ENCODE measurements around the gene ETF1. TPM values are rescaled to one million over a fixed set of nuclear protein-coding genes. Genes with fewer than 3 reads are reported as not detected.
A peak's percentile ranks its signal among the peaks of the same experiment; 100 is the strongest.

ETF1 gene
- total and polyA plus RNA-seq, 9 of the 15 experiments (the other 6 are each of a cell fraction or from before 2014, with no cell fraction given) = 53.7 to 209 (median 164) TPM

GRCh38 chr5:138542956-138543729, at the start of gene ETF1 (continued):
- TF ChIP-seq, protein P1, sequence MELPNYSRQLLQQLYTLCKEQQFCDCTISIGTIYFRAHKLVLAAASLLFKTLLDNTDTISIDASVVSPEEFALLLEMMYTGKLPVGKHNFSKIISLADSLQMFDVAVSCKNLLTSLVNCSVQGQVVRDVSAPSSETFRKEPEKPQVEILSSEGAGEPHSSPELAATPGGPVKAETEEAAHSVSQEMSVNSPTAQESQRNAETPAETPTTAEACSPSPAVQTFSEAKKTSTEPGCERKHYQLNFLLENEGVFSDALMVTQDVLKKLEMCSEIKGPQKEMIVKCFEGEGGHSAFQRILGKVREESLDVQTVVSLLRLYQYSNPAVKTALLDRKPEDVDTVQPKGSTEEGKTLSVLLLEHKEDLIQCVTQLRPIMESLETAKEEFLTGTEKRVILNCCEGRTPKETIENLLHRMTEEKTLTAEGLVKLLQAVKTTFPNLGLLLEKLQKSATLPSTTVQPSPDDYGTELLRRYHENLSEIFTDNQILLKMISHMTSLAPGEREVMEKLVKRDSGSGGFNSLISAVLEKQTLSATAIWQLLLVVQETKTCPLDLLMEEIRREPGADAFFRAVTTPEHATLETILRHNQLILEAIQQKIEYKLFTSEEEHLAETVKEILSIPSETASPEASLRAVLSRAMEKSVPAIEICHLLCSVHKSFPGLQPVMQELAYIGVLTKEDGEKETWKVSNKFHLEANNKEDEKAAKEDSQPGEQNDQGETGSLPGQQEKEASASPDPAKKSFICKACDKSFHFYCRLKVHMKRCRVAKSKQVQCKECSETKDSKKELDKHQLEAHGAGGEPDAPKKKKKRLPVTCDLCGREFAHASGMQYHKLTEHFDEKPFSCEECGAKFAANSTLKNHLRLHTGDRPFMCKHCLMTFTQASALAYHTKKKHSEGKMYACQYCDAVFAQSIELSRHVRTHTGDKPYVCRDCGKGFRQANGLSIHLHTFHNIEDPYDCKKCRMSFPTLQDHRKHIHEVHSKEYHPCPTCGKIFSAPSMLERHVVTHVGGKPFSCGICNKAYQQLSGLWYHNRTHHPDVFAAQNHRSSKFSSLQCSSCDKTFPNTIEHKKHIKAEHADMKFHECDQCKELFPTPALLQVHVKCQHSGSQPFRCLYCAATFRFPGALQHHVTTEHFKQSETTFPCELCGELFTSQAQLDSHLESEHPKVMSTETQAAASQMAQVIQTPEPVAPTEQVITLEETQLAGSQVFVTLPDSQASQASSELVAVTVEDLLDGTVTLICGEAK (IDR thresholded peaks at IDR 0.05) = peak; percentile 95
- TF ChIP-seq, protein P1 (CRISPR knock-in tag; IDR thresholded peaks at IDR 0.05) = no peak
- TF ChIP-seq CHCHD3 (CRISPR knock-in tag; IDR thresholded peaks at IDR 0.05) = peak; percentile 14; the same call in 1 of the 2 replicates
- peak; percentile 57; the same call in 1 of the 2 replicates for TF ChIP-seq POLR2AphosphoS2 (IDR thresholded peaks at IDR 0.05; ENCODE audit: low read length)
- TF ChIP-seq MYNN (IDR thresholded peaks at IDR 0.05) = peak; percentile 26; the same call in 1 of the 2 replicates
- TF ChIP-seq MYNN (CRISPR knock-in tag; IDR thresholded peaks at IDR 0.05) = no peak
- peak; percentile 75 for TF ChIP-seq ZNF431 (CRISPR knock-in tag; IDR thresholded peaks at IDR 0.05)
- TF ChIP-seq POLR2G (IDR thresholded peaks at IDR 0.05; ENCODE audit: low read depth, low read length) = peak; percentile 95
- no peak for TF ChIP-seq ZNF696 (CRISPR knock-in tag; conservative IDR thresholded peaks at IDR 0.05)
- TF ChIP-seq SMARCC2 (IDR thresholded peaks at IDR 0.05; ENCODE audit: low read depth) = 0 out of 2 replicates have a peak, but pooled peaks have one; percentile 28
- no peak for TF ChIP-seq ZNF280B (CRISPR knock-in tag; IDR thresholded peaks at IDR 0.05)
- TF ChIP-seq NR1H2 (CRISPR knock-in tag; IDR thresholded peaks at IDR 0.05) = 0 out of 2 replicates have a peak, but pooled peaks have one; percentile 23
- 0 out of 2 replicates have a peak, but pooled peaks have one; percentile 3 for TF ChIP-seq ZKSCAN1 (IDR thresholded peaks at IDR 0.05; ENCODE audit: low read depth, low read length)
- TF ChIP-seq JUNB (CRISPR knock-in tag; conservative IDR thresholded peaks at IDR 0.05) = no peak
- TF ChIP-seq ZNF644 (tag; IDR thresholded peaks at IDR 0.05; ENCODE audit: low read depth) = no peak
- peak; percentile 77 for TF ChIP-seq NCOA1 (IDR thresholded peaks at IDR 0.05; ENCODE audit: low read depth)
- TF ChIP-seq KLF6 (CRISPR knock-in tag; IDR thresholded peaks at IDR 0.05; ENCODE audit: borderline replicate concordance) = no peak
